IMR-90 (cell line): ENCODE results near the gene SCAMP4. TPM values are rescaled to one million over a fixed set of nuclear protein-coding genes. Genes with fewer than 3 reads are reported as not detected.

Source experiments
- ATAC-seq: fragments of 200-7000 bp; cut with Tn5 transposase; 2 replicates; pipeline ENCODE4 v1.9.1; 2020; ENCODE audit warnings: low read depth, mild to moderate bottlenecking, moderate library complexity
- BruUV-seq: library from RNA; stranded (reverse); fragments of 400-500 nt; replicated peaks from 2 replicates; lab custom pipeline; 2021; lab: Mats Ljungman, UMichigan
- CTCF ChIA-PET: fragments of 300-600 bp; formaldehyde crosslinking; extraction: SDS; loops from one replicate; lab custom pipeline; 2021; ENCODE audit warnings: antibody characterized with exemption; lab: Yijun Ruan, JAX
- POLR2A ChIA-PET: fragments of 300-600 bp; sonication (Branson Sonifier 250); formaldehyde crosslinking; loops from one replicate; lab custom pipeline; 2022; ENCODE audit warnings: antibody characterized with exemption; ENCODE audit not compliant: unreplicated experiment; lab: Charles Lee
- DNase-seq: peaks from one replicate; pipeline ENCODE4 v3.0.0; 2013
- H2AFZ ChIP-seq: replicated peaks from 2 replicates; pipeline ENCODE3; 2013; ENCODE audit warnings: low read length, mild to moderate bottlenecking; ENCODE audit not compliant: poor library complexity
- H2AK5ac ChIP-seq: 2 replicates; pipeline ENCODE4 v1.6.1; 2013; ENCODE audit warnings: low read depth, low read length, inconsistent platforms
- H2AK9ac ChIP-seq: replicated peaks from 2 replicates; pipeline ENCODE3; 2013; ENCODE audit warnings: mild to moderate bottlenecking, low read depth, low read length, moderate library complexity; ENCODE audit not compliant: poor library complexity
- H2BK120ac ChIP-seq: 2 replicates; pipeline ENCODE4 v1.6.1; 2013; ENCODE audit warnings: low read depth, low read length, inconsistent platforms
- H2BK15ac ChIP-seq: 3 replicates; pipeline ENCODE4 v1.6.1; 2013; ENCODE audit warnings: low read depth, low read length, inconsistent platforms
- H2BK20ac ChIP-seq: 2 replicates; pipeline ENCODE4 v1.6.1; 2013; ENCODE audit warnings: low read depth, mild to moderate bottlenecking, inconsistent platforms, low read length, moderate library complexity
- H2BK5ac ChIP-seq: 2 replicates; pipeline ENCODE4 v1.6.1; 2013; ENCODE audit warnings: mild to moderate bottlenecking, low read depth, low read length, inconsistent platforms; ENCODE audit not compliant: poor library complexity, severe bottlenecking
- H3K14ac ChIP-seq: replicated peaks from 2 replicates; pipeline ENCODE4 v1.6.1; 2013; ENCODE audit warnings: low read depth, low read length, inconsistent platforms
- H3K18ac ChIP-seq: 2 replicates; pipeline ENCODE4 v1.6.1; 2013; ENCODE audit warnings: low read depth, low read length, control low read depth
- H3K23ac ChIP-seq: 2 replicates; pipeline ENCODE4 v1.6.1; 2013; ENCODE audit warnings: low read depth, low read length, inconsistent platforms
- H3K27ac ChIP-seq: 2 replicates; pipeline ENCODE4 v1.5.1; 2013; ENCODE audit warnings: mild to moderate bottlenecking, control low read depth, low read length; ENCODE audit not compliant: insufficient read depth
- H3K27me3 ChIP-seq: 2 replicates; pipeline ENCODE4 v1.6.1; 2013; ENCODE audit warnings: low read length; ENCODE audit not compliant: control insufficient read depth, insufficient read depth
- H3K36me3 ChIP-seq: 2 replicates; pipeline ENCODE4 v1.6.1; 2013; ENCODE audit warnings: low read length, mixed read lengths; ENCODE audit not compliant: control insufficient read depth, insufficient read depth
- H3K4ac ChIP-seq: 2 replicates; pipeline ENCODE4 v1.6.1; 2013; ENCODE audit warnings: low read depth, low read length, inconsistent platforms
- H3K4me1 ChIP-seq: 2 replicates; pipeline ENCODE4 v1.6.1; 2013; ENCODE audit warnings: low read length, mixed read lengths; ENCODE audit not compliant: control insufficient read depth, insufficient read depth
- H3K4me2 ChIP-seq: 2 replicates; pipeline ENCODE4 v1.6.1; 2013; ENCODE audit warnings: low read depth, mild to moderate bottlenecking, control low read depth, low read length, moderate library complexity
- H3K4me3 ChIP-seq: 2 replicates; pipeline ENCODE4 v1.5.1; 2013; ENCODE audit warnings: low read depth, mild to moderate bottlenecking, control low read depth, low read length, moderate library complexity; ENCODE audit not compliant: insufficient read depth
- H3K56ac ChIP-seq: 2 replicates; pipeline ENCODE4 v1.6.1; 2013; ENCODE audit warnings: low read length, inconsistent platforms; ENCODE audit not compliant: insufficient read depth; ENCODE audit errors: extremely low read depth
- H3K79me1 ChIP-seq, 2 experiments: 2 replicates each; pipeline ENCODE4 v1.6.1; 2013; ENCODE audit warnings: low read length in 2 of 2, inconsistent platforms in 1 of 2, low read depth in 1 of 2
- H3K9ac ChIP-seq: 2 replicates; pipeline ENCODE4 v1.6.1; 2013; ENCODE audit warnings: low read depth, low read length, control low read depth
- H3K9me1 ChIP-seq: 2 replicates; pipeline ENCODE4 v1.6.1; 2013; ENCODE audit warnings: low read length, inconsistent platforms; ENCODE audit not compliant: insufficient read depth
- H3K9me3 ChIP-seq: 2 replicates; pipeline ENCODE4 v1.6.1; 2013; ENCODE audit warnings: low read length; ENCODE audit not compliant: control insufficient read depth, insufficient read depth
- H4K20me1 ChIP-seq: 2 replicates; pipeline ENCODE4 v1.6.1; 2013; ENCODE audit warnings: low read length, inconsistent platforms; ENCODE audit not compliant: insufficient read depth
- H4K5ac ChIP-seq: 2 replicates; pipeline ENCODE4 v1.6.1; 2013; ENCODE audit warnings: mild to moderate bottlenecking, low read depth, low read length, control low read depth
- H4K8ac ChIP-seq, 2 experiments: 2 replicates each; pipeline ENCODE4 v1.6.1; 2013; ENCODE audit warnings: low read depth in 2 of 2, low read length in 2 of 2, control low read depth in 1 of 2, inconsistent platforms in 1 of 2
- H4K91ac ChIP-seq: 2 replicates; pipeline ENCODE4 v1.6.1; 2013; ENCODE audit warnings: low read depth, low read length, inconsistent platforms; ENCODE audit not compliant: insufficient read depth
- BHLHE40 ChIP-seq: fragments of 150-350 bp; IDR thresholded peaks from 2 replicates; pipeline ENCODE4 v1.6.1; 2016; ENCODE audit warnings: mild to moderate bottlenecking, low read depth, low read length
- CEBPB ChIP-seq: IDR thresholded peaks from 2 replicates; pipeline ENCODE4 v1.6.1; 2012; ENCODE audit warnings: low read depth, low read length, improper control_type of control experiment
- CHD1 ChIP-seq: IDR thresholded peaks from 2 replicates; pipeline ENCODE4 v1.6.1; 2012; ENCODE audit warnings: low read depth, low read length, improper control_type of control experiment
- FOS ChIP-seq: fragments of 150-350 bp; IDR thresholded peaks from 2 replicates; pipeline ENCODE4 v1.6.1; 2016; ENCODE audit warnings: low read depth, low read length
- NFE2L2 ChIP-seq: fragments of 150-350 bp; IDR thresholded peaks from 2 replicates; pipeline ENCODE4 v1.6.1; 2016; ENCODE audit warnings: low read depth, mild to moderate bottlenecking, low read length
- POLR2A ChIP-seq: IDR thresholded peaks from 2 replicates; pipeline ENCODE4 v1.6.1; 2012; ENCODE audit warnings: mild to moderate bottlenecking, low read depth, low read length
- RCOR1 ChIP-seq: IDR thresholded peaks from 2 replicates; pipeline ENCODE4 v1.6.1; 2012; ENCODE audit warnings: mild to moderate bottlenecking, low read length, improper control_type of control experiment; ENCODE audit not compliant: insufficient replicate concordance
- SMC3 ChIP-seq: fragments of 150-350 bp; IDR thresholded peaks from 2 replicates; pipeline ENCODE4 v1.6.1; 2016; ENCODE audit warnings: low read depth, mild to moderate bottlenecking, antibody characterized with exemption, low read length, moderate library complexity
- WGBS, 2 experiments: methylation state at CpG; one replicate each; pipeline versions ENCODE4 v1.1.5 to v1.1.7; 2013; ENCODE audit warnings: missing lambda C conversion rate in 2 of 2; ENCODE audit not compliant: insufficient read length in 1 of 2; ENCODE audit errors: extremely low coverage in 2 of 2; 5-methylcytosine and 5-hydroxymethylcytosine counted together
- dilution Hi-C: fragments of 300-500 bp; cut with HindIII; formaldehyde crosslinking; loops from one replicate; pipeline ENCODE4 v1.14.3; 2018; ENCODE audit warnings: low sequenced_read_pairs; ENCODE audit not compliant: unreplicated experiment
- in situ Hi-C: fragments of 300-500 bp; cut with MboI; formaldehyde crosslinking; loops from 3 replicates; pipeline ENCODE4 v1.14.3; 2019; ENCODE audit warnings: low sequenced_read_pairs, inconsistent platforms, mixed read lengths
- intact Hi-C: fragments of 100-400 bp; cut with micrococcal nuclease; formaldehyde crosslinking; loops from 2 replicates; pipeline ENCODE4 v1.10.0; 2022
- polyA plus RNA-seq, 3 experiments: library from polyadenylated mRNA; depleted of rRNA; stranded (reverse); fragments of >200 nt; gene quantifications; 2 replicates each; pipeline ENCODE4 v1.2.3, GENCODE V29; 2012; ENCODE audit warnings: low replicate concordance in 1 of 3
- total RNA-seq: library from RNA; depleted of rRNA; stranded (reverse); fragments of >200 nt; gene quantifications from 2 replicates; pipeline ENCODE4 v1.2.3, GENCODE V29; 2012

The SCAMP4 gene
- total and polyA plus RNA-seq, 2 of the 4 experiments (the other 2 are of a cell fraction): 16.1 to 28.1 TPM

- Histone ChIP-seq H3K4ac (no peak overlapping the region), H4K8ac (no peak overlapping the region)
These were observed 32.2 kb upstream of the SCAMP4 start for GRCh38 chr19:1872807-1873523.

More at GRCh38 chr19:1872807-1873523, 32.2 kb upstream of the SCAMP4 start:
- CTCF ChIA-PET: no interaction called here
- Histone ChIP-seq H3K14ac (no peak overlapping the region), H3K56ac (no peak overlapping the region), H2BK15ac (no peak overlapping the region), H3K27ac (no peak overlapping the region), H2BK120ac (no peak overlapping the region), H4K20me1 (peaks cover 40% of the 10 kb centered on the region), H3K9me3 (no peaks in the 10 kb centered on the region), H2BK20ac (no peak overlapping the region), H3K18ac (no peak overlapping the region), H3K36me3 (peaks cover 18% of the 10 kb centered on the region), H4K91ac (no peak overlapping the region), H3K4me3 (no peak overlapping the region), H4K5ac (no peak overlapping the region), H3K4me2 (no peak overlapping the region), H3K4me1 (peaks cover 12% of the 10 kb centered on the region), H2AK9ac (peak overlapping the region; percentile 78), H2AFZ (peak overlapping the region; percentile 6), H3K23ac (0 out of 2 replicates have a peak overlapping the region, but pooled peaks have one; percentile 27), H3K79me1 (peaks cover 12 to 54% of the 10 kb centered on the region in 2 experiments), H2BK5ac (no peak overlapping the region), H3K9ac (no peak overlapping the region), H3K9me1 (0 out of 2 replicates have a peak, but pooled peaks cover 2% of the 10 kb centered on the region), H3K27me3 (no peaks in the 10 kb centered on the region), H2AK5ac (no peak overlapping the region)
- BruUV-seq: no TSS peak
- TF ChIP-seq SMC3: no peak
- TF ChIP-seq FOS: no peak
- TF ChIP-seq CHD1: no peak
- no peak for TF ChIP-seq RCOR1
- TF ChIP-seq POLR2A: no peak
- no peak for TF ChIP-seq NFE2L2
- TF ChIP-seq BHLHE40: no peak
- TF ChIP-seq CEBPB: no peak
- in situ Hi-C loops: no loop called here
- ATAC-seq (no peak), DNase-seq (no peak)
- POLR2A ChIA-PET: no interaction called here
- WGBS, 2 experiments: 97% methylated on average over 15 of the region's 25 CpGs; no CpG with 5 or more reads in 1 of the 2 experiments
- dilution Hi-C loops: no loop called here
- intact Hi-C loops: no loop called here
